Stimulated activated CD8-positive, alpha-beta memory T cell treated with anti-CD3 and anti-CD28 coated beads, Interleukin-15, amount 100 ng/mL, for 48 hours (primary cell): ENCODE data around the gene MTRF1L.
"Not testable (repeated sequence)": the region's sequence is repeated elsewhere in the genome, so short reads cannot be mapped to it uniquely, and the experiment has no call there.

Source experiments
- DNase-seq, 2 donors: peaks; one replicate each; pipeline ENCODE4 v3.0.0-alpha.2; 2020; ENCODE audit warnings: low read depth in 2 of 2

Gene MTRF1L

GRCh38 chr6:152969688-152970418, 32.7 kb downstream of the MTRF1L start:
- no peak for DNase-seq

GRCh38 chr6:152966168-152966894, 36.2 kb downstream of the MTRF1L start:
- DNase-seq, result not testable (repeated sequence)

DNA sequence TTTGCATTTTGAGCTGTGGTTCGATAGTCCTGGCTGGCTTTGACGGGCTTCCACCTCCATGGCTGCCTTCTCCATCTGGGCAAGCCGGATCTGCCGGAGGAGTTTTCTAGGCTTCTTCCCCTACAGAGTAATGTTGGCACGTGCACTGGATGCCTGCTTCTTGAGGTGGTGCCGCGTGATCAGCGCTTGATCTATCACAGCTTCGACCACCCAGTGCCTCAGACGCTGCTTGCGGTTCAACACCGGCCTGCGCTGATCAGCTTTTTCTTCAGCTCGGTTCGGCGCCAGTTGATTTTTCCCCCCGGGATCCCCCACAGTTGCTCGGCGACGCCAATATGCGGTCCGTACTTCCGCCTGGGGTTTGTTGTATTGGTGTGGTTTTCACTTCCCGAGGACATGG, 43.2 kb downstream of the MTRF1L start:
- DNase-seq, result no peak

GRCh38 chr6:152957796-152958195, 44.7 kb downstream of the MTRF1L start:
- no peak for DNase-seq

- DNase-seq, result no peak
These were observed 48.1 kb downstream of the MTRF1L start for GRCh38 chr6:152954443-152954842.

DNA sequence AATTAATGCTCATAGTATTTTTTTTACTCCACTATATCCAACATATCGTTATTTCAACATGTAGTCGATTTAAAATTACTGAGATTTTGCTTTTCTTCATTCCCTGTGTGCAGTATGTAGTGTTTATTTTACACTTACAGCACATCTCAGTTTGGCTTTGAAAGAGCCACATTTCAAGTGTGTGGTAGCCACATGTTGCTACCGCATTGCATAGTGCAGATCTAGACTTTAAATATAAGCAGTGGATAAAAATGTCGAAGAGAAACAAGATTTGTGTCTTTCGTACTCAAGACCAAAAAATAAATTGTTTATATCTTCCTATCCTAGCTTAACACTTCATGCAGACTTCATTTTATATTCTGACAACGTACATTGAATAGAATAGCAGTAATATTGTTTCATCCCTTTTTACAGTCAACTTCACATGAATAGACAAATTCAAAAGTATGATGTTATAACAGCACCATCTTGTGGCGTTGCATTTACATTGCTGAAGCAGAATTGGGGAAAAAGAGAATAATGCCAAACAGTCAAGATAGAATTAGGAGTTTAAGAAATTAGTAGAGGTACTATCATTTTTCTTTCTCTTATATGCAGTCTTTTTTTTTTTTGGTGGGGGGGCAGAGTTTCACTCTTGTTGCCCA, 49.5 kb downstream of the MTRF1L start:
- no peak for DNase-seq

DNA sequence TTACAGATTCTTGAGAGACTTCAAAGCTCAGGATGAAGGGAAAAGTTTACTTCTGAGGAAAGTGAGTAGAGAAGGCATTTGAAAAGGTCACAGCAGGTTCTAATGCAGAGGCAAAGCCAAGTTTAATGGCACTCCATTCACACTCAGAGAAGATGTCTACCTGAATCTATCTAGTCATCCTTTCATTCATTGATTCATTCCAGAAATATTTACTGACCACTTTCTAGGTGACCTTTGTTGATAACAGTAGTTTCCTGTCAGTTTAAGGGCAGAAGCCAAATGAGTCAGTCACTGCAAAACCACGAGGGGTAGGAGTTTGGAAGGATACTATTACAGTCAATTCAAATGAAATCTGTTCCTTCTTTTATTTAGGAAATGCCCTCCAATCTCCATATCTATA, 50.5 kb downstream of the MTRF1L start:
- no peak for DNase-seq

DNA sequence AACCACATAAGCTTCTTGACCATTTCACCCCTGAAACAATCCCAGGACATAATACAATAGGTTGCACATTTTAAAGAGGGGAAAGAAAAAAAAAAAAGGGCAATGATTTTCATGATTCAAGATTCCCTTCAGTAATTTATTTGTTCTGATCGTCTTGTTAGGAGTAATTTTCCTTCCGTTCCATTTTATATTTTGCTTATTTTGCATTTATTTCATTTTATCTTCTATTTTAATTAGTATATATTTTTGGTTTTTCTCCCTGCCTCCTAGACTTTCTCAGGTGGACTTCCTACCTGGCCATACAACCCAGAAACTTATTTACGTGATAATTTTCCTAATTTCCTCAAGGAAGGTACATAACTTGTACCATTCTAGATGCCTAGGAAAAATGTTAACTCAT, 52.3 kb downstream of the MTRF1L start:
- no peak for DNase-seq

- no peak for DNase-seq
These were observed 54.2 kb downstream of the MTRF1L start for GRCh38 chr6:152948150-152948768.

GRCh38 chr6:152946995-152947394, 55.5 kb downstream of the MTRF1L start:
- no peak for DNase-seq

DNA sequence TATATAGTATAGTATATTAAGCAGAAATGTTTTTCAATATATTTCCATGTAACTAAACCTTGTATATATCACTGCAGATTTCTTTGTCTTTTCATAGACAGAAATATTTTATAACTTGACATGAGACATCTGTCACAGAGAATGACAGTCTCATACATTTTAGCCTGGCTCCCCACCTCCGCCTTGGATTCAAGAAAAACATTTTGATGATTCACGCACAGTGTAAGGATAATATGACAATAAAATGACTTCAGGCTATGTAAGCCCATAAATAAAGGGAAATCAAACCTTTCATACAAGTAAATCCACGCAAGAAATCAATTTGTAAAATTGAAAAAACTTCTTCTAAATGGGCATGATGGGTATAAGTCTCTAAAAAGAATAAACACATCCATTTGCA, 56.0 kb downstream of the MTRF1L start:
- DNase-seq, result no peak

DNA sequence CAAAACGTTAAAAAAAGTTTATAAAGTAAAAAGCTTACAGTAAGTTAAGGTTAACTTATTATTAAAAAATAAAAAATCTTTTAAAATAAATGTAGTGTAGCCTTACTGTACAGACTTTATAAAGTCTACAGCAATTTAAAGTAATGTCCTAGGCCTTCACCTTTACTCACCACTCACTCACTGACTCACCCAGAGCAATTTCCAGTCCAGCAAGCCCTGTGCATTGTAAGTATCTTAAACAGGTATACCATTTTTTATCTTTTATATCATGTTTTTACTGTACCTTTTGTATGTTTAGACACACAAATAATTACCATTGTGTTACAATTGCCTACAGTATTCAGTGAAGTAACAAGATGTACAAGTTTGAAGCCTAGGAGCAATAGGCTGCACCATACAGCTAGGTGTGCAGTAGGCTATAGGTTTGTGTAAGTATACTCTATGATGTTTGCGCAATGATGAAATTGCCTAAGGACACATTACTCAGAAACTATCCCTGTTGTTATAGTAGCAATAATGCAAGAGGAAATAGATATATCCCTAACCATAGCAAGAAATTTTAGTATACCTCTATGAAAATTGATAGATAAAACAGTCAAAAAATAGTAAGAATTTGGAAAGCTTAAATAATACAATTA, 59.1 kb downstream of the MTRF1L start:
- no peak for DNase-seq

- no peak for DNase-seq
These were observed 60.1 kb downstream of the MTRF1L start for GRCh38 chr6:152942319-152942869.

DNA sequence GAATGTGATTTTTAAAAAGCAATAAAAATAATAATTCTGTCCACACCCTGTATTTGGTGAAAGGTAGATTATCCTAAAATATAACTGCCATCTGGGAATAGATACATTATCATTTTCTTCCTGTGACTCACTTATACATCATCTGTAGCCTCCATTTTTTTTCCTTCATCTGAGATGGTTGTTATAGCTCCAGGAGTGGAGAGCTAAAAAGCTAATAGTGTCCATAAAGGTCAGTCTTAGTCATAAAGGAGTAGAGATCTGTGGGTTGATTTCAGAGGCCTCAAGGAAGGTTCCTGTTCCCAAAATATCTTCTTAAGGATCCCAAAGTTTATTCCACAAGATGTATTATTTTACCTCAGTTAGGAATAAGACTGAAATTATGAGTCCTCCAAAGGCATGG, 60.8 kb downstream of the MTRF1L start:
- no peak for DNase-seq
